GM12878 (cell line): ENCODE measurements around the gene SYNCRIP. TPM values are rescaled to one million over a fixed set of nuclear protein-coding genes. Genes with fewer than 3 reads are reported as not detected.

Experiments used
- ATAC-seq: fragments of 200-7000 bp; cut with Tn5 transposase; 3 replicates; pipeline ENCODE4 v1.9.1; 2020; ENCODE audit warnings: mild to moderate bottlenecking, moderate library complexity
- BruUV-seq: library from RNA; stranded (reverse); fragments of 400-500 nt; replicated peaks from 2 replicates; lab custom pipeline; 2021; lab: Mats Ljungman, UMichigan
- CTCF ChIA-PET: fragments of 300-600 bp; sonication (Branson Sonifier 250); formaldehyde crosslinking; extraction: SDS; loops from one replicate; lab custom pipeline; 2021; ENCODE audit warnings: inconsistent platforms; lab: Yijun Ruan, JAX
- POLR2A ChIA-PET: fragments of 350-600 bp; formaldehyde crosslinking; extraction: SDS; loops from one replicate; lab custom pipeline; 2021; ENCODE audit warnings: inconsistent platforms; lab: Charles Lee
- RAD21 ChIA-PET: fragments of 300-600 bp; sonication (Branson Sonifier 250); formaldehyde crosslinking; loops from one replicate; lab custom pipeline; 2023; ENCODE audit warnings: antibody characterized with exemption; ENCODE audit not compliant: unreplicated experiment; lab: Charles Lee
- SMC1A ChIA-PET: fragments of 300-600 bp; sonication (Branson Sonifier 250); formaldehyde crosslinking; loops from one replicate; lab custom pipeline; 2023; ENCODE audit not compliant: unreplicated experiment, uncharacterized antibody; lab: Charles Lee
- DNase-seq: peaks from one replicate; pipeline ENCODE4 v3.0.0-alpha.2; 2011; ENCODE audit warnings: low read depth, low spot score
- FAIRE-seq: peaks from 3 replicates; lab custom pipeline; 2011; peaks lifted over from hg19 to GRCh38; lab: Jason Lieb, UNC
- H2AFZ ChIP-seq: 2 replicates; pipeline ENCODE4 v1.6.0; 2011; ENCODE audit warnings: low read depth, low read length, control low read depth; ENCODE audit not compliant: control insufficient read depth
- H3K27ac ChIP-seq: 2 replicates; pipeline ENCODE4 v1.5.1; 2011; ENCODE audit warnings: control low read depth; ENCODE audit not compliant: control insufficient read depth, insufficient read depth
- H3K27me3 ChIP-seq, 2 experiments: replicated peaks in 1 of 2; 2 replicates each; pipeline versions ENCODE4 v1.6.0 to v1.6.1; 2011; ENCODE audit warnings: low read length in 1 of 2; ENCODE audit not compliant: control insufficient read depth in 2 of 2, insufficient read depth in 2 of 2
- H3K36me3 ChIP-seq, 2 experiments: 2 replicates each; pipeline ENCODE4 v1.5.1; 2011; ENCODE audit warnings: low read length in 1 of 2; ENCODE audit not compliant: control insufficient read depth in 2 of 2, insufficient read depth in 2 of 2
- H3K4me1 ChIP-seq: 2 replicates; pipeline ENCODE4 v1.6.1; 2011; ENCODE audit warnings: mild to moderate bottlenecking, low read length, moderate library complexity, mixed read lengths; ENCODE audit not compliant: control insufficient read depth, insufficient read depth
- H3K4me2 ChIP-seq: 2 replicates; pipeline ENCODE4 v1.6.0; 2011; ENCODE audit warnings: control low read depth; ENCODE audit not compliant: control insufficient read depth, insufficient read depth
- H3K4me3 ChIP-seq: fragments of 200-600 bp; sonication (generic); 2 replicates; pipeline ENCODE4 v1.5.1; 2016
- H3K79me2 ChIP-seq: 2 replicates; pipeline ENCODE4 v1.6.0; 2011; ENCODE audit warnings: low read length; ENCODE audit not compliant: control insufficient read depth, insufficient read depth
- H3K9ac ChIP-seq: 2 replicates; pipeline ENCODE4 v1.8.0; 2011; ENCODE audit warnings: low read length, control low read depth, mixed read lengths; ENCODE audit not compliant: control insufficient read depth, insufficient read depth
- H3K9me3 ChIP-seq: replicated peaks from 3 replicates; pipeline ENCODE4 v1.5.1; 2011; ENCODE audit warnings: mild to moderate bottlenecking, low read length; ENCODE audit not compliant: control insufficient read depth, insufficient read depth
- H4K20me1 ChIP-seq: 2 replicates; pipeline ENCODE4 v1.6.0; 2011; ENCODE audit not compliant: control insufficient read depth, insufficient read depth
- E4F1 ChIP-seq: fragments of 450-650 bp; IDR thresholded peaks from 2 replicates; pipeline ENCODE4 v1.6.1; 2018; ENCODE audit warnings: borderline replicate concordance, mild to moderate bottlenecking; ENCODE audit not compliant: partially characterized antibody
- RB1 ChIP-seq: fragments of 450-650 bp; formaldehyde crosslinking; IDR thresholded peaks from 2 replicates; pipeline ENCODE4 v1.6.1; 2017; ENCODE audit warnings: mild to moderate bottlenecking, borderline replicate concordance
- TARDBP ChIP-seq: IDR thresholded peaks from 2 replicates; pipeline ENCODE4 v1.6.1; 2016; ENCODE audit warnings: borderline replicate concordance
- ZBTB33 ChIP-seq: fragments of 450-650 bp; IDR thresholded peaks from 2 replicates; pipeline ENCODE4 v1.6.1; 2017; ENCODE audit warnings: mild to moderate bottlenecking
- ZNF622 ChIP-seq: fragments of 450-650 bp; IDR thresholded peaks from 2 replicates; pipeline ENCODE4 v1.6.1; 2017; ENCODE audit warnings: mild to moderate bottlenecking, inconsistent platforms
- WGBS: methylation state at CpG from one replicate; pipeline ENCODE4 v1.1.6; 2016; ENCODE audit warnings: low lambda C conversion rate; ENCODE audit not compliant: insufficient replicate concordance, insufficient coverage; ENCODE audit errors: missing lambda C conversion rate; 5-methylcytosine and 5-hydroxymethylcytosine counted together
- in situ Hi-C: fragments of 300-500 bp; cut with MboI; formaldehyde crosslinking; loops from 9 replicates; pipeline ENCODE4 v1.14.3; 2018; ENCODE audit warnings: mixed read lengths
- intact Hi-C: fragments of 100-400 bp; cut with micrococcal nuclease; formaldehyde crosslinking; loops from one replicate; pipeline ENCODE4 v1.14.2; 2022; ENCODE audit not compliant: unreplicated experiment
- polyA plus RNA-seq, 11 experiments: library from polyadenylated mRNA; depleted of rRNA in 4 of 11; unstranded in 6 of 11; stranded (reverse) in 5 of 11; fragments of >200 nt; fragmentation: Nextera tagmentation in 4 of 11; fragmentation: Illumina TruSeq in 1 of 11; extraction: Ambion mirVana in 4 of 11; extraction: Trizol in 1 of 11; gene quantifications; 1 replicate in 1 of 11; 2 replicates in 10 of 11; pipeline versions ENCODE4 v1.2.1 to v1.2.3, GENCODE V29; 2011 to 2016; ENCODE audit warnings: inconsistent platforms in 2 of 11, missing spikeins in 2 of 11, low read depth in 1 of 11
- total RNA-seq, 4 experiments: library from RNA; depleted of rRNA in 3 of 4; stranded (reverse); fragments of >200 nt in 3 of 4; fragmentation: Illumina TruSeq in 1 of 4; extraction: Trizol in 1 of 4; gene quantifications; 2 replicates each; pipeline versions ENCODE4 v1.2.1 to v1.2.3, GENCODE V29; 2013 to 2021
- TF ChIP-seq, protein P1 (sequence below): fragments of 450-650 bp; formaldehyde crosslinking; IDR thresholded peaks from 2 replicates; pipeline ENCODE4 v1.5.0; 2022; ENCODE audit warnings: mild to moderate bottlenecking, missing genetic modification characterization

Gene SYNCRIP
- total and polyA plus RNA-seq, 10 of the 15 experiments (the other 5 are each of a cell fraction or from before 2014, with no cell fraction given) = 28.4 to 255 (median 131) TPM

DNA sequence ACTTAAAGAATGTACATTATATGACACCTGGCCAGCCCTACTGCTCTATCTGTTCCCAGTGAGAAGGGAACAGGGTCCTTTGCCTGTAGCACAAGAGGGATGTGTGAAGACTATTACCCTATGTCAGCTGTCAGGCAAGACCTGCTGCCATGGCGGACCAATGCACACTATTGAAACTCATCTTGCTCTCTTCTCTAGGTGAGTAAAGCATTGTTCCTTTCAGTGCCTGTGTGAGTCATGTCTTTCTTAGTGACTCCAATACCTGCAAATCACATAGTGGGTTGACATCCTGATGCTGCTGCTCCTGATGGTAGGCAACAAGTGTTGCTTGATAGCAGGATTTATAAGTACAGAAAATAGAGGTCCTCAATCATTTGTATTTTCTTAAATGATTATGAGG is 48.8 kb upstream of the SYNCRIP start:
- ChIA-PET CTCF (no interaction called here), SMC1A (no interaction called here), RAD21 (no interaction called here), POLR2A (no interaction called here)
- 100% methylated on average over 1 of the region's 1 CpG for WGBS
- Histone ChIP-seq H3K79me2 (no peaks in the 10 kb centered on the region), H3K36me3 (no peaks in the 10 kb centered on the region), H4K20me1 (no peaks in the 10 kb centered on the region), H2AFZ (no peak overlapping the region), H3K4me1 (no peaks in the 10 kb centered on the region), H3K9ac (no peak overlapping the region), H3K27ac (no peak overlapping the region), H3K9me3 (no peaks in the 10 kb centered on the region), H3K4me2 (no peak overlapping the region), H3K27me3 (no peaks in the 10 kb centered on the region), H3K4me3 (no peak overlapping the region)
- FAIRE-seq (no peak), ATAC-seq (no peak), DNase-seq (no peak)
- no TSS peak for BruUV-seq
- intact Hi-C loops (no loop called here), in situ Hi-C loops (no loop called here)
- no peak for TF ChIP-seq E4F1
- no peak for TF ChIP-seq RB1
- TF ChIP-seq ZBTB33 = no peak
- TF ChIP-seq TARDBP = no peak
- TF ChIP-seq, protein P1, sequence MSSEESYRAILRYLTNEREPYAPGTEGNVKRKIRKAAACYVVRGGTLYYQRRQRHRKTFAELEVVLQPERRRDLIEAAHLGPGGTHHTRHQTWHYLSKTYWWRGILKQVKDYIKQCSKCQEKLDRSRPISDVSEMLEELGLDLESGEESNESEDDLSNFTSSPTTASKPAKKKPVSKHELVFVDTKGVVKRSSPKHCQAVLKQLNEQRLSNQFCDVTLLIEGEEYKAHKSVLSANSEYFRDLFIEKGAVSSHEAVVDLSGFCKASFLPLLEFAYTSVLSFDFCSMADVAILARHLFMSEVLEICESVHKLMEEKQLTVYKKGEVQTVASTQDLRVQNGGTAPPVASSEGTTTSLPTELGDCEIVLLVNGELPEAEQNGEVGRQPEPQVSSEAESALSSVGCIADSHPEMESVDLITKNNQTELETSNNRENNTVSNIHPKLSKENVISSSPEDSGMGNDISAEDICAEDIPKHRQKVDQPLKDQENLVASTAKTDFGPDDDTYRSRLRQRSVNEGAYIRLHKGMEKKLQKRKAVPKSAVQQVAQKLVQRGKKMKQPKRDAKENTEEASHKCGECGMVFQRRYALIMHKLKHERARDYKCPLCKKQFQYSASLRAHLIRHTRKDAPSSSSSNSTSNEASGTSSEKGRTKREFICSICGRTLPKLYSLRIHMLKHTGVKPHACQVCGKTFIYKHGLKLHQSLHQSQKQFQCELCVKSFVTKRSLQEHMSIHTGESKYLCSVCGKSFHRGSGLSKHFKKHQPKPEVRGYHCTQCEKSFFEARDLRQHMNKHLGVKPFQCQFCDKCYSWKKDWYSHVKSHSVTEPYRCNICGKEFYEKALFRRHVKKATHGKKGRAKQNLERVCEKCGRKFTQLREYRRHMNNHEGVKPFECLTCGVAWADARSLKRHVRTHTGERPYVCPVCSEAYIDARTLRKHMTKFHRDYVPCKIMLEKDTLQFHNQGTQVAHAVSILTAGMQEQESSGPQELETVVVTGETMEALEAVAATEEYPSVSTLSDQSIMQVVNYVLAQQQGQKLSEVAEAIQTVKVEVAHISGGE (CRISPR knock-in tag) = no peak
- TF ChIP-seq ZNF622 = no peak
